GM12872 (cell line): ENCODE results near the gene ZNF417.

Experiments
- TF ChIP-seq, protein P1 (sequence below): IDR thresholded peaks from 3 replicates; pipeline ENCODE4 v1.5.1; 2011; ENCODE audit warnings: low read depth, mild to moderate bottlenecking, low read length, moderate library complexity; ENCODE audit not compliant: insufficient read depth

Gene ZNF417

DNA sequence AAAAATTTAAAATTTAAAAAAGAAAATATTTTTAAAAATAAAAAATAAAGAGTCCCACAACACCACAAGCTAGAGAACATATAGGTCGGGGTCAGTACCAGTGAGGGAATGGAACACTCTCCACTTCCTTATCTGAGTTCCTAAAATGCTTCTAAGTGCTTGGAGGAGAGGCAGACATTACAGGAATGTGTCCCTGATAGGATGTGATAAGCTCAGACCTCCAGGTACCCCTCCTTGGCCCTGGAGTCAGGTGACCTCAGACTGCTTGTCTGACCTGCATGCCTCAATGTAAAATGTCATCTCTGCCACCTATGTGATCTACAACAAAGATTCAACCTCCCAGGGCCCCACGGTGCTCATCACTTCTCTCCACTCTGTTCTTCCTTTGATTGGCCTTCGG lies 30.3 kb downstream of the ZNF417 start:
- TF ChIP-seq, protein P1, sequence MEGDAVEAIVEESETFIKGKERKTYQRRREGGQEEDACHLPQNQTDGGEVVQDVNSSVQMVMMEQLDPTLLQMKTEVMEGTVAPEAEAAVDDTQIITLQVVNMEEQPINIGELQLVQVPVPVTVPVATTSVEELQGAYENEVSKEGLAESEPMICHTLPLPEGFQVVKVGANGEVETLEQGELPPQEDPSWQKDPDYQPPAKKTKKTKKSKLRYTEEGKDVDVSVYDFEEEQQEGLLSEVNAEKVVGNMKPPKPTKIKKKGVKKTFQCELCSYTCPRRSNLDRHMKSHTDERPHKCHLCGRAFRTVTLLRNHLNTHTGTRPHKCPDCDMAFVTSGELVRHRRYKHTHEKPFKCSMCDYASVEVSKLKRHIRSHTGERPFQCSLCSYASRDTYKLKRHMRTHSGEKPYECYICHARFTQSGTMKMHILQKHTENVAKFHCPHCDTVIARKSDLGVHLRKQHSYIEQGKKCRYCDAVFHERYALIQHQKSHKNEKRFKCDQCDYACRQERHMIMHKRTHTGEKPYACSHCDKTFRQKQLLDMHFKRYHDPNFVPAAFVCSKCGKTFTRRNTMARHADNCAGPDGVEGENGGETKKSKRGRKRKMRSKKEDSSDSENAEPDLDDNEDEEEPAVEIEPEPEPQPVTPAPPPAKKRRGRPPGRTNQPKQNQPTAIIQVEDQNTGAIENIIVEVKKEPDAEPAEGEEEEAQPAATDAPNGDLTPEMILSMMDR = no peak

DNA sequence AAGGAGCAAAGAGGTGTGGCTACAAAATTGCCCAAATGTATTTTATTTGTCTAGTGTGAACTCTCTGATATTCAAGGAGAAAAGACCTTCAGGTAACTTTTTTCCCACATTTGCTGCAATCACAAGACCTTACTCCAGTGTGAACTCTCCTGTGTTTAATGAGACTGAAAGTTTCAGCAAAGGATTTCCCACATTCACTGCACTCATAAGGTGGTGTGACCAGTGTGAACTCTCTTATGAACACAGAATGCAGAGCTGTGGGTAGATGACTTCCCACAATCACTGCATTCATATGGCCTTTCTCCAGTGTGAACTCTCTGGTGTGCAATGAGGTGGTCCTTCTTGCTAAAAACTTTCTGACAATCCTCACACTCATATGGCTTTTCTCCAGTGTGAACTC lies 43.9 kb downstream of the ZNF417 start:
- TF ChIP-seq, protein P1 = no peak

DNA sequence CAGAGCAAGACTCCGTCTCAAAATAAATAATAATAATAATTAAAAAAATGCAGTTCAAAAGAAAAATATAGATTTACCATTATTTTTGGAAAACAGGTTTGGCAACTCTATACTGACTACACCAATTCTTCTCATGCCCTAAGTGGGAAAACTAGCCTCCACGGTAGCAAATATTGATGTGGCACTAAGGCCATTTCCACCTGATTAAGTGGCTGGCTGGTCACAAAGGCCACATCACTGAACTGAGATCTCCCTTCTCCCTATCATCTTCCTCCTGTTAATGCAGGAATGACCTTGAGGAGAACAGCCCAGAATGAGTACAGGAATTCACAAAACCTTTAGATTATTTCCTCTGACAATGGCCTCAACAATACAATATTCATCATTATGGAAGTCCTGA lies 46.2 kb downstream of the ZNF417 start:
- TF ChIP-seq, protein P1 = no peak

DNA sequence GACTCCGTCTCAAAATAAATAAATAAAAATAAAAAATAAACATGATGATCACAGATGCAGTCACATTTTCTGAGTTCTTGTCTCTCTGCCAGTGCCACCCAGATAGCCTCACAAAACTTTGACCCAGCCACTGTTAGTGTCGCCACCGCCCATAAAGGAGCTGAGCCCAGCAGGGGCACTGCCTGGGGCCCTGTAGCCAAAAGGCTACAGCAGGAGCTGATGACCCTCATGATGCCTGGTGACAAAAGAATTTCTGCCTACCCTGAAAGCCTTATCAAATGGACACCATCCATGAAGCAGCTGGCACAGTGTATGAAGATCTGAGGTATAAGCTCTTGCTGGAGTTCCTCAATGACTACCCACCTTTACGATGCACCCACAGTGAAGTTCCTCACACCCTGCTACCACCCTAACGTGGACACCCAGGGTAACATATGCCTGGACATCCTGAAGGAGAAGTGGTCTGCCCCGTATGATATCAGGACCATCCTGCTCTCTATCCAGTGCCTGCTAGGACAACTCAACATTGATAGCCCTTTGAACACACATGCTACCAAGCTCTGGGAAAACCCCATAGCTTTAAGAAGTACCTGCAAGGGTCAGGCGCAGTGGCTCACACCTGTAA lies 48.4 kb downstream of the ZNF417 start:
- TF ChIP-seq, protein P1 = no peak
